Gastrocnemius medialis (tissue), 4 donors: ENCODE results near the gene CRIP3. TPM values are rescaled to one million over a fixed set of nuclear protein-coding genes. Genes with fewer than 3 reads are reported as not detected.
A peak's percentile ranks its signal among the peaks of the same experiment; 100 is the strongest.

Source experiments
- ATAC-seq, 2 donors: fragments of 150-250 bp; one replicate each; pipeline ENCODE4 v1.9.1; 2016
- DNase-seq, 2 donors: peaks; one replicate each; pipeline ENCODE4 v3.0.0-alpha.2; 2019
- H3K27ac ChIP-seq, 4 donors: fragments of 200-600 bp; sonication (generic); 1 replicate in 1 of 4; 2 replicates in 3 of 4; pipeline ENCODE4 v1.5.1; 2016 to 2018; ENCODE audit warnings: mild to moderate bottlenecking in 2 of 4, moderate library complexity in 1 of 4
- H3K27me3 ChIP-seq, 3 donors: fragments of 200-600 bp; sonication (generic) in 2 of 3; 1 replicate in 1 of 3; 2 replicates in 2 of 3; pipeline versions ENCODE4 v1.5.1 to v1.6.0; 2016 to 2019; ENCODE audit warnings: mild to moderate bottlenecking in 1 of 3, moderate library complexity in 1 of 3
- H3K36me3 ChIP-seq, 2 donors: fragments of 200-600 bp; sonication (generic) in 1 of 2; one replicate each; pipeline ENCODE4 v1.5.1; 2017 to 2018
- H3K4me1 ChIP-seq, 2 donors: fragments of 200-600 bp; sonication (generic) in 1 of 2; one replicate each; pipeline ENCODE4 v1.5.1; 2016 to 2017; ENCODE audit warnings: mild to moderate bottlenecking in 2 of 2
- H3K4me3 ChIP-seq, 4 donors: fragments of 200-600 bp; sonication (generic) in 3 of 4; 1 replicate in 1 of 4; 2 replicates in 3 of 4; pipeline ENCODE4 v1.5.1; 2016 to 2019; ENCODE audit warnings: mild to moderate bottlenecking in 2 of 4
- H3K9me3 ChIP-seq, 3 donors: fragments of 200-600 bp; sonication (generic) in 2 of 3; 1 replicate in 1 of 3; 2 replicates in 2 of 3; pipeline ENCODE4 v1.5.1; 2016 to 2019
- POLR2A ChIP-seq, 2 donors: fragments of 450-650 bp; IDR thresholded peaks; one replicate each; pipeline ENCODE4 v1.6.1; 2017; ENCODE audit warnings: antibody characterized with exemption in 2 of 2, mild to moderate bottlenecking in 2 of 2, moderate library complexity in 2 of 2
- in situ Hi-C, 4 donors: fragments of 200-750 bp; cut with MboI; loops; one replicate each; pipeline versions ENCODE4 v1.15.0 to v1.8.0; 2017; ENCODE audit warnings: low sequenced_read_pairs in 4 of 4
- intact Hi-C: fragments of 100-400 bp; cut with DNase I; formaldehyde crosslinking; loops from one replicate; pipeline ENCODE4 v1.15.1; 2023; ENCODE audit warnings: low total_unique reads
- total RNA-seq, 4 donors: library from RNA; depleted of rRNA; stranded (reverse); fragments of >200 nt; gene quantifications; one replicate each; pipeline versions ENCODE4 v1.1.0 to v1.2.3, GENCODE V29; 2016
- TF ChIP-seq, protein P1 (sequence below), 5 experiments: fragments of 450-650 bp in 3 of 5; fragments of 200-600 bp in 2 of 5; sonication (generic) in 2 of 5; IDR thresholded peaks in 4 of 5; conservative IDR thresholded peaks in 1 of 5; 1 replicate in 4 of 5; 2 replicates in 1 of 5; pipeline ENCODE4 v1.5.1; 2016 to 2019; ENCODE audit warnings: antibody characterized with exemption in 5 of 5, mild to moderate bottlenecking in 3 of 5, moderate library complexity in 3 of 5

CRIP3 gene
- total RNA-seq, 4 donors from 2014 or later = 0.68 TPM; not detected in 3

DNA sequence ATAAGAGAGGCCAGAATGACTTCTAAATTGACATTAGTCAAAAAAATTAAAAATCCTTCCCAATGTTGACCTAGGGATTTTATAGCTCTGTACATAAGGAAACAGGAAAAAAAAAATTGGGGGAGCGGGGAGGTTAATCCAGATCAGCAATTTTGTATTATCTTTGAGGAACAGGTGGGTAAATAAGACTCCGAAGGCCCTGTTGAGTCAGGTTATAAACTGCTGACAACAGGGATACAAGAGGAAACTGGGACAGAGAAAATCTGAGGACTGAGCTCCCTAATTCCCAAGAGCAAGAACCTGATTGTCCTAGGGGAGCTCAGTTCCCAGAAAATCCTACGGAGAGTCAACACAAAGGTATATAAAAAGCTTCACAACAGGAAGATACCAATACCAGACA, 26.8 kb upstream of the CRIP3 start:
- DNase-seq (no peak), ATAC-seq (no peak)
- intact Hi-C loops = loop anchor here (10.0 kb wide), 1 partner anchor 431 kb away; no protein-coding TSS in a partner anchor
- TF ChIP-seq POLR2A (IDR thresholded peaks at IDR 0.05) = no peak
- TF ChIP-seq, protein P1, sequence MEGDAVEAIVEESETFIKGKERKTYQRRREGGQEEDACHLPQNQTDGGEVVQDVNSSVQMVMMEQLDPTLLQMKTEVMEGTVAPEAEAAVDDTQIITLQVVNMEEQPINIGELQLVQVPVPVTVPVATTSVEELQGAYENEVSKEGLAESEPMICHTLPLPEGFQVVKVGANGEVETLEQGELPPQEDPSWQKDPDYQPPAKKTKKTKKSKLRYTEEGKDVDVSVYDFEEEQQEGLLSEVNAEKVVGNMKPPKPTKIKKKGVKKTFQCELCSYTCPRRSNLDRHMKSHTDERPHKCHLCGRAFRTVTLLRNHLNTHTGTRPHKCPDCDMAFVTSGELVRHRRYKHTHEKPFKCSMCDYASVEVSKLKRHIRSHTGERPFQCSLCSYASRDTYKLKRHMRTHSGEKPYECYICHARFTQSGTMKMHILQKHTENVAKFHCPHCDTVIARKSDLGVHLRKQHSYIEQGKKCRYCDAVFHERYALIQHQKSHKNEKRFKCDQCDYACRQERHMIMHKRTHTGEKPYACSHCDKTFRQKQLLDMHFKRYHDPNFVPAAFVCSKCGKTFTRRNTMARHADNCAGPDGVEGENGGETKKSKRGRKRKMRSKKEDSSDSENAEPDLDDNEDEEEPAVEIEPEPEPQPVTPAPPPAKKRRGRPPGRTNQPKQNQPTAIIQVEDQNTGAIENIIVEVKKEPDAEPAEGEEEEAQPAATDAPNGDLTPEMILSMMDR (IDR thresholded peaks at IDR 0.05 in 4 of 5, conservative IDR thresholded peaks at IDR 0.05 in 1 of 5) = no peak
- in situ Hi-C loops = loop anchor here in 1 of 4 donors (25.0 kb wide), 1 partner anchor 423 kb away; the partner anchor contains the start of gene PTCRA
- Histone ChIP-seq H3K27me3 (no peaks in the 10 kb centered on the region), H3K4me3 (no peak overlapping the region), H3K9me3 (no peaks in the 10 kb centered on the region), H3K27ac (no peak overlapping the region), H3K4me1 (peaks cover 6 to 9% of the 10 kb centered on the region in 2 donors), H3K36me3 (peaks cover 0 to 35% of the 10 kb centered on the region in 2 donors)

DNA sequence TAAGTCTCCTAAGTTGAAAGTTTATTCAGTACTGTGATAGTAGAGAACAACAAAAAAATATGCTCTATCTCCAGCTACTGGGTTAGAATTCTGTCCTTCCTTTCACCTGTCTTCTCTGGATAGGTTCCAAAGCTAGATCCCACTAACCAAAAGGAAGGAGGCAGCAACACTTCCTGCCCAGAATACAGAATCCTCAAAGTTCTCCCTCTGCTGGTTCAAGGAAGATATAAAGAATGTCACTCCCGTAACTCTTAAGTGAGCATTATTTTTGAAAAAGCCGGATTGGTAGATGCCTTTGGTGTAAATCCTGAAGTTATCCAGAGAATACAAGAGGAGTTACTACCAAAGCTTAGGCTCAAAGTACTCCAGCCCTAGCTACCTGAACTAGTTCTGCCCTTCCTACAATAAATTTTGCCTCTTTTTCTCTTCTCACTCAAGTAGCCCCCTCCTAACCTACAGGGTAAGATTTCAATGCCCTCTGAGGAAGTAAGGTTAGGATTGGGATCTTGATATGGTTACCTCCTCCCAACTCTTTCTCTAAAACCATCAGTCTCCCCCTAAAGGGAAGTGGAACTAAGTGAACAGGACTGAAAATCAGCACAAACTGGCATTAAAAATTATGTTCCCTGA, 26.0 kb upstream of the CRIP3 start:
- peaks cover 0 to 26% of the 10 kb centered on the region in 2 donors for H3K36me3 ChIP-seq
- no peaks in the 10 kb centered on the region for H3K27me3 ChIP-seq
- TF ChIP-seq, protein P1 (IDR thresholded peaks at IDR 0.05 in 4 of 5, conservative IDR thresholded peaks at IDR 0.05 in 1 of 5) = peak in 4 of 5 experiments; percentile 22 to 42 (median 30)
- TF ChIP-seq POLR2A (IDR thresholded peaks at IDR 0.05) = no peak
- peaks cover 6 to 9% of the 10 kb centered on the region in 2 donors for H3K4me1 ChIP-seq
- no peaks in the 10 kb centered on the region for H3K9me3 ChIP-seq
- no peak overlapping the region for H3K4me3 ChIP-seq
- intact Hi-C loops (loop anchor here (10.0 kb wide), 1 partner anchor 430 kb away; no protein-coding TSS in a partner anchor), in situ Hi-C loops (loop anchor here in 1 of 4 donors (25.0 kb wide), 1 partner anchor 422 kb away; the partner anchor contains the start of gene PTCRA)
- DNase-seq = no peak
- H3K27ac ChIP-seq = no peak overlapping the region
- peak in 1 of 2 donors; percentile 69 for ATAC-seq

DNA sequence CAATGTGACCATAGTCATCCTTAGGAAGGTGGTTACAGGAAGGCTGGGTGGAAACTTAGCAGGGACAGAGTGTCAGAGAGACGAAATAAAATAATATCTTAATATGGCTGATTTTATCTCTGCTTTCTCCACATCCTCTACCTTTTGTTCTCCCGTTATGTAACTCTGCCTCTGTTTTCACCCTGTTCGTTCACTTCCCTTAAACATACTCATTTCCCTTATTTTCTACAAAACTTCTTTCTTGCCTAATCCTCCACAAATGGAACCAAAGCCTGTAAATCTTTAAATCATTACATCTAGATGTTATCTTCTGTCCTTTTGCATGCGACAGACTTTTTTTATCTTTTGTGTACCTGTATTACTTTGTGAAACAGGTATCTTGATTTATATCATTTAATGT, 23.3 kb upstream of the CRIP3 start:
- no peak for ATAC-seq
- DNase-seq = no peak

DNA sequence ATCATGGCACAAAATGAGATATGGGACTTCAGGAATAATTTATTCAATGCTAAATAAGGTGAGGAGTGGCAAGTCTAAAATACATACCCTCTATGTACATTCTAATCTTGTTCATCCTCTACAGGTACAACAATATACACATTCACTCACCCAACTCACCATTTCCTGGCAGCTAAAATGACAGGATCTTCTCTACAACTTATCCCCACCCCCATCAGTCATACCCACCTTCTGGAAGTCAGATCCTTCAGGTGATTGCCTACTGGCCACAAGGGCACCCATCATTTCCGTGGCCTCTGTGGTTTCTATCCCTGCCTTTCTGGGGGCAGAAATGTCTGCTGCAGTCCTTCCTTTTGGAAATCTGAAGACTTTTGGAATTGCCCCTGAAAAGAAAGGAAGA, 22.8 kb upstream of the CRIP3 start:
- in situ Hi-C loops = loop anchor here in 1 of 4 donors (25.0 kb wide), 1 partner anchor 419 kb away; the partner anchor contains the start of gene PTCRA
- no peak for ATAC-seq

More for the DNA sequence above, 23.3 kb upstream of the CRIP3 start:
- Histone ChIP-seq H3K36me3 (peaks cover 0 to under 1% of the 10 kb centered on the region in 2 donors), H3K27me3 (no peaks in the 10 kb centered on the region), H3K9me3 (no peaks in the 10 kb centered on the region), H3K4me3 (no peak overlapping the region), H3K4me1 (peaks cover 6 to 9% of the 10 kb centered on the region in 2 donors), H3K27ac (no peak overlapping the region)
- intact Hi-C loops (loop anchor here (10.0 kb wide), 1 partner anchor 427 kb away; no protein-coding TSS in a partner anchor), in situ Hi-C loops (loop anchor here in 1 of 4 donors (25.0 kb wide), 1 partner anchor 420 kb away; the partner anchor contains the start of gene PTCRA)
- TF ChIP-seq, protein P1 (IDR thresholded peaks at IDR 0.05 in 4 of 5, conservative IDR thresholded peaks at IDR 0.05 in 1 of 5) = no peak
- TF ChIP-seq POLR2A (IDR thresholded peaks at IDR 0.05) = no peak

More for the DNA sequence above, 22.8 kb upstream of the CRIP3 start:
- no peak for DNase-seq
- Histone ChIP-seq H3K4me3 (no peak overlapping the region), H3K4me1 (peaks cover 6 to 9% of the 10 kb centered on the region in 2 donors), H3K27me3 (no peaks in the 10 kb centered on the region), H3K9me3 (no peaks in the 10 kb centered on the region), H3K27ac (no peak overlapping the region), H3K36me3 (no peaks in the 10 kb centered on the region)
- TF ChIP-seq, protein P1 (IDR thresholded peaks at IDR 0.05 in 4 of 5, conservative IDR thresholded peaks at IDR 0.05 in 1 of 5) = no peak
- TF ChIP-seq POLR2A (IDR thresholded peaks at IDR 0.05) = no peak
- intact Hi-C loops = loop anchor here (10.0 kb wide), 1 partner anchor 427 kb away; no protein-coding TSS in a partner anchor
